ENCODE data around the gene CDH11. TPM values are rescaled to one million over a fixed set of nuclear protein-coding genes. Genes with fewer than 3 reads are reported as not detected.

The CDH11 gene
- total RNA-seq, 2 experiments from 2014 or later: not detected

DNA sequence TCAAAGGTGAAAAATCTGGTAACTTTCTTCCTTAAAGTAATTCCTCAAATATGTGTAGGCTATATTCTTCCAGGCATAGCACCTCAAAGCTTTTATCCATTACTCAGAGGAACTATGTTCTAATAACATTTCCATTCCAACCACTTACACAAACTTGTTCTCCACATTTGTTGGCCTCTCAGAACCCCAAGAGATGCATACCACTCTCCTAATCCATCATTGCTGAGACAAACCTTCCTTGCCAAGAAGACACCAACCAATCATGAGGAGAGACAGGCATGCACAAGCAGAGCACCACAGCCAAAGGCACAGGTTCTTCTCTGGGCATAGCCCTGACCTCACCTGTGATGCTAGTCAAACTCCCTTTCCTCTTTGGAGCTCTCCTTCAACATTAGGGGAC is 20.9 kb downstream of the CDH11 start:
- no peaks in the 10 kb centered on the region for H3K9me3 ChIP-seq (ENCODE audit: low read length)
- H3K4me1 ChIP-seq (ENCODE audit: insufficient read depth, low read length, poor library complexity, severe bottlenecking): no peaks in the 10 kb centered on the region
- H3K79me2 ChIP-seq (ENCODE audit: insufficient read depth, low read depth, low read length): no peaks in the 10 kb centered on the region
- no peak overlapping the region for H3K4me2 ChIP-seq (ENCODE audit: low read length)
- intact Hi-C loops (cut with micrococcal nuclease; ENCODE audit: unreplicated experiment): no loop called here
- no peaks in the 10 kb centered on the region for H4K20me1 ChIP-seq (ENCODE audit: insufficient read depth, low read length)
- no peaks in the 10 kb centered on the region for H3K9me2 ChIP-seq (ENCODE audit: insufficient read depth, low read length)
- TF ChIP-seq, protein P1, sequence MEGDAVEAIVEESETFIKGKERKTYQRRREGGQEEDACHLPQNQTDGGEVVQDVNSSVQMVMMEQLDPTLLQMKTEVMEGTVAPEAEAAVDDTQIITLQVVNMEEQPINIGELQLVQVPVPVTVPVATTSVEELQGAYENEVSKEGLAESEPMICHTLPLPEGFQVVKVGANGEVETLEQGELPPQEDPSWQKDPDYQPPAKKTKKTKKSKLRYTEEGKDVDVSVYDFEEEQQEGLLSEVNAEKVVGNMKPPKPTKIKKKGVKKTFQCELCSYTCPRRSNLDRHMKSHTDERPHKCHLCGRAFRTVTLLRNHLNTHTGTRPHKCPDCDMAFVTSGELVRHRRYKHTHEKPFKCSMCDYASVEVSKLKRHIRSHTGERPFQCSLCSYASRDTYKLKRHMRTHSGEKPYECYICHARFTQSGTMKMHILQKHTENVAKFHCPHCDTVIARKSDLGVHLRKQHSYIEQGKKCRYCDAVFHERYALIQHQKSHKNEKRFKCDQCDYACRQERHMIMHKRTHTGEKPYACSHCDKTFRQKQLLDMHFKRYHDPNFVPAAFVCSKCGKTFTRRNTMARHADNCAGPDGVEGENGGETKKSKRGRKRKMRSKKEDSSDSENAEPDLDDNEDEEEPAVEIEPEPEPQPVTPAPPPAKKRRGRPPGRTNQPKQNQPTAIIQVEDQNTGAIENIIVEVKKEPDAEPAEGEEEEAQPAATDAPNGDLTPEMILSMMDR (conservative IDR thresholded peaks at IDR 0.05; ENCODE audit: low read length): no peak
- TF ChIP-seq EZH2phosphoT487 (IDR thresholded peaks at IDR 0.05; ENCODE audit: borderline replicate concordance, low read depth, low read length): no peak
- CTCF ChIA-PET (ENCODE audit: unreplicated experiment): interaction anchor here (0.6 kb wide), 1 partner anchor 152 kb away, joined by 3 read pairs; no protein-coding TSS in a partner anchor
- no peaks in the 10 kb centered on the region for H3K36me3 ChIP-seq (ENCODE audit: insufficient read depth, low read length)
- POLR2A ChIA-PET: interaction anchor here (0.7 kb wide), 1 partner anchor 11 kb away, joined by 3 read pairs; no protein-coding TSS in a partner anchor
- BruUV-seq (replicated peaks): no TSS peak
- no peak overlapping the region for H3K4me3 ChIP-seq (ENCODE audit: low read depth, low read length, poor library complexity, severe bottlenecking)
- H2AFZ ChIP-seq (ENCODE audit: low read length): no peak overlapping the region
- no peak for DNase-seq (ENCODE audit: low spot score)
- H3K27ac ChIP-seq (ENCODE audit: low read depth, low read length, poor library complexity, severe bottlenecking): no peak overlapping the region

DNA sequence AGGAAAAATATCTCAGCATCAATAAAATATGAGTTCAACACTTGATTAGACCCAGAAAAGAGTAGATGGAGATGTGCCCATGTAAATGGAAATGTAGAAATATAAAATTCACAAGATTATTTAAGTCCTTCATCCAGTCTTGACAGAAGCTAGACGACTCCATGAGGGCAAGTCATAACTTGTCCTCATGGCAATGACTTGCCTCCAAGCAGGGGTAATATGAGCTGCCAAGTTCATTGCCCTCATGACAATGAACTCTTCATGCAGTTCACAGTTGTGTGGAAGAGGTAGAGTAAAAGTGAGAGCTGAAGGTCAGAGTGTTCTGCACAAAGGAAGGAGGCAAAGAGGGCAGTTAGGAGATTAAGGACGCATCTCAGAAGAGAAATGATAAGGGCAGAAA is 22.3 kb downstream of the CDH11 start:
- TF ChIP-seq, protein P1 (conservative IDR thresholded peaks at IDR 0.05; ENCODE audit: low read length): no peak
- no peak for TF ChIP-seq EZH2phosphoT487 (IDR thresholded peaks at IDR 0.05; ENCODE audit: borderline replicate concordance, low read depth, low read length)
- H3K4me1 ChIP-seq (ENCODE audit: insufficient read depth, low read length, poor library complexity, severe bottlenecking): no peaks in the 10 kb centered on the region
- CTCF ChIA-PET (ENCODE audit: unreplicated experiment): no interaction called here
- no peaks in the 10 kb centered on the region for H3K9me3 ChIP-seq (ENCODE audit: low read length)
- no peaks in the 10 kb centered on the region for H3K9me2 ChIP-seq (ENCODE audit: insufficient read depth, low read length)
- DNase-seq (ENCODE audit: low spot score): no peak
- intact Hi-C loops (cut with micrococcal nuclease; ENCODE audit: unreplicated experiment): no loop called here
- POLR2A ChIA-PET: interaction anchor here (0.6 kb wide), 1 partner anchor 25 kb away, joined by 4 read pairs; no protein-coding TSS in a partner anchor
- H3K4me3 ChIP-seq (ENCODE audit: low read depth, low read length, poor library complexity, severe bottlenecking): no peak overlapping the region
- H3K36me3 ChIP-seq (ENCODE audit: insufficient read depth, low read length): no peaks in the 10 kb centered on the region
- H4K20me1 ChIP-seq (ENCODE audit: insufficient read depth, low read length): no peaks in the 10 kb centered on the region
- H3K79me2 ChIP-seq (ENCODE audit: insufficient read depth, low read depth, low read length): no peaks in the 10 kb centered on the region
- no peak overlapping the region for H2AFZ ChIP-seq (ENCODE audit: low read length)
- BruUV-seq (replicated peaks): no TSS peak
- H3K4me2 ChIP-seq (ENCODE audit: low read length): no peak overlapping the region
- H3K27ac ChIP-seq (ENCODE audit: low read depth, low read length, poor library complexity, severe bottlenecking): no peak overlapping the region

DNA sequence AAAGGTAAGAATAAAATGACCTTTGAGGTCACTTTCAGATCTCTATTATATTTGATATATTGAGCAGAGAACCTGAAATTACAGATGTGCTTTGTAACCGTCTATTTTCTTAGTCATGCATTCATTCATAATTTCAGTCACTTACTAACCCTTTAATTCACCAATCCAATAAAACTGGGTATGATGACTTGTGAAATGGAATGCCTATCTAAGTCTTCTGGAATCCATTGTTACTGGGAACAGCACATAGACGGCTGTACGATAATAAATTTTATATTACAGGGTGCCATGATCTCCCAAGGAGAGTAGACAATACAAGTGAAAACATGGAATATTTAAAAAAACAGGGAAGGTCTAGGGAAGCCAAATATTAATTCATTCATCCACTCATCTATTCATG is 22.9 kb downstream of the CDH11 start:
- H3K9me2 ChIP-seq (ENCODE audit: insufficient read depth, low read length): no peaks in the 10 kb centered on the region
- no peak overlapping the region for H3K4me3 ChIP-seq (ENCODE audit: low read depth, low read length, poor library complexity, severe bottlenecking)
- intact Hi-C loops (cut with micrococcal nuclease; ENCODE audit: unreplicated experiment): no loop called here
- no peaks in the 10 kb centered on the region for H4K20me1 ChIP-seq (ENCODE audit: insufficient read depth, low read length)
- no peak overlapping the region for H3K27ac ChIP-seq (ENCODE audit: low read depth, low read length, poor library complexity, severe bottlenecking)
- no peak for DNase-seq (ENCODE audit: low spot score)
- no peak overlapping the region for H3K4me2 ChIP-seq (ENCODE audit: low read length)
- BruUV-seq (replicated peaks): no TSS peak
- ChIA-PET CTCF (ENCODE audit: unreplicated experiment) (no interaction called here), POLR2A (no interaction called here)
- no peaks in the 10 kb centered on the region for H3K79me2 ChIP-seq (ENCODE audit: insufficient read depth, low read depth, low read length)
- no peaks in the 10 kb centered on the region for H3K36me3 ChIP-seq (ENCODE audit: insufficient read depth, low read length)
- no peak overlapping the region for H2AFZ ChIP-seq (ENCODE audit: low read length)
- no peaks in the 10 kb centered on the region for H3K9me3 ChIP-seq (ENCODE audit: low read length)
- TF ChIP-seq EZH2phosphoT487 (IDR thresholded peaks at IDR 0.05; ENCODE audit: borderline replicate concordance, low read depth, low read length): no peak
- TF ChIP-seq, protein P1 (conservative IDR thresholded peaks at IDR 0.05; ENCODE audit: low read length): no peak
- no peaks in the 10 kb centered on the region for H3K4me1 ChIP-seq (ENCODE audit: insufficient read depth, low read length, poor library complexity, severe bottlenecking)

All from OCI-LY7 (cell line).